H1 (cell line): ENCODE measurements around the gene PRXL2B. TPM values are rescaled to one million over a fixed set of nuclear protein-coding genes. Genes with fewer than 3 reads are reported as not detected.

ENCODE experiments used
- polyA plus RNA-seq, 7 experiments: library from polyadenylated mRNA; depleted of rRNA in 3 of 7; stranded (reverse) in 5 of 7; unstranded in 2 of 7; fragments of >200 nt in 5 of 7; fragments of 200-250 nt in 2 of 7; gene quantifications; 1 replicate in 5 of 7; 2 replicates in 1 of 7; 4 replicates in 1 of 7; pipeline versions ENCODE4 v1.2.1 to v1.2.3, GENCODE V29; 2011 to 2013; ENCODE audit warnings: missing spikeins in 2 of 7, mixed read lengths in 2 of 7
- total RNA-seq: library from RNA; stranded (reverse); fragmentation: NEBNext Ultra II Directional; extraction: Animal tissue kit (Norgen Biotek cat#: 25700); gene quantifications from 2 replicates; pipeline ENCODE4 v1.2.1, GENCODE V29; 2021
- TF ChIP-seq, protein P1 (sequence below), 3 experiments: IDR thresholded peaks; 1 replicate in 2 of 3; 2 replicates in 1 of 3; pipeline versions ENCODE4 v1.5.1 to v1.6.1; 2011; ENCODE audit warnings: low read length in 3 of 3, mild to moderate bottlenecking in 3 of 3, inconsistent platforms in 2 of 3, low read depth in 1 of 3, moderate library complexity in 1 of 3; ENCODE audit not compliant: insufficient read depth in 1 of 3; ENCODE audit errors: control extremely low read depth in 1 of 3

PRXL2B gene
- total and polyA plus RNA-seq, 2 of the 8 experiments (the other 6 are each of a cell fraction or from before 2014, with no cell fraction given), result 35.3 to 46.0 TPM

- TF ChIP-seq, protein P1, sequence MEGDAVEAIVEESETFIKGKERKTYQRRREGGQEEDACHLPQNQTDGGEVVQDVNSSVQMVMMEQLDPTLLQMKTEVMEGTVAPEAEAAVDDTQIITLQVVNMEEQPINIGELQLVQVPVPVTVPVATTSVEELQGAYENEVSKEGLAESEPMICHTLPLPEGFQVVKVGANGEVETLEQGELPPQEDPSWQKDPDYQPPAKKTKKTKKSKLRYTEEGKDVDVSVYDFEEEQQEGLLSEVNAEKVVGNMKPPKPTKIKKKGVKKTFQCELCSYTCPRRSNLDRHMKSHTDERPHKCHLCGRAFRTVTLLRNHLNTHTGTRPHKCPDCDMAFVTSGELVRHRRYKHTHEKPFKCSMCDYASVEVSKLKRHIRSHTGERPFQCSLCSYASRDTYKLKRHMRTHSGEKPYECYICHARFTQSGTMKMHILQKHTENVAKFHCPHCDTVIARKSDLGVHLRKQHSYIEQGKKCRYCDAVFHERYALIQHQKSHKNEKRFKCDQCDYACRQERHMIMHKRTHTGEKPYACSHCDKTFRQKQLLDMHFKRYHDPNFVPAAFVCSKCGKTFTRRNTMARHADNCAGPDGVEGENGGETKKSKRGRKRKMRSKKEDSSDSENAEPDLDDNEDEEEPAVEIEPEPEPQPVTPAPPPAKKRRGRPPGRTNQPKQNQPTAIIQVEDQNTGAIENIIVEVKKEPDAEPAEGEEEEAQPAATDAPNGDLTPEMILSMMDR (IDR thresholded peaks at IDR 0.05; ENCODE audit: control extremely low read depth in 1 of 3, insufficient read depth in 1 of 3, low read depth in 1 of 3, low read length in 3 of 3), result no peak
Observed at GRCh38 chr1:2635361-2636010, 48.9 kb downstream of the PRXL2B start (continued).
